ENCODE data around the gene ZNF827. TPM values are rescaled to one million over a fixed set of nuclear protein-coding genes. Genes with fewer than 3 reads are reported as not detected.
A peak's percentile ranks its signal among the peaks of the same experiment; 100 is the strongest.

The ZNF827 gene
- total RNA-seq, 1 donor = 16.3 TPM

DNA sequence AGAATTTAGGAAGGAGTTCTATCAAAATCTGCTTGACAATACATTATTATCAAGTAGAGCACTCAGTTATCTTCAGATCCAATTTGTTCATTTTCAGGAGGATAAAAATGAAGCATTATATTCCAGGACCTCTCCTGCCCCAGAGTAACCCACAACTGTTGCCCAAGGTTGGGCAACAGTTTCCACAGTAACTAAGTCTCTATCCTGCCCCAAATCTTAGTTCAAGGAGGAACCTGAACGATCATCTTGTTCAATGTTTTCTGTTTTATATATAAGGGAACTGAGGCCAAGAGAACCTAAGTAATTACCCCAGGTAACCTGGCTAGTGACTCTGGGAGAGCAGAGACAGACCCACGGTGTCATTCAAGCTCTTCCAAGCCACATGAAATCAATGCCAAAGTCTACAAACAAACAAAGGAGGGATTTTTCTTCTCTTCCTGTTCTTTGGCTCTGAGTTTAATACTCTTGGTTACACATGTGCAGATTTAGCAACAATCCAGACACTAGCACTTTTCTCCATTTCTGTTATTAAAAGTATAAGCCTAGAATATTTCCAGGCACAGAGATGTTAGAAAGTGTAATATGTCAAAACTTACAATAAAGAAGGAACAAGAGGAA is 153.1 kb downstream of the ZNF827 start:
- Histone ChIP-seq H3K79me2 (ENCODE audit: insufficient read depth, low read length) (no peaks in the 10 kb centered on the region), H3K9me3 (ENCODE audit: low read depth, low read length) (no peaks in the 10 kb centered on the region), H3K36me3 (ENCODE audit: insufficient read depth, low read length) (no peaks in the 10 kb centered on the region), H3K27me3 (ENCODE audit: insufficient read depth, low read length) (no peaks in the 10 kb centered on the region), H3K4me2 (ENCODE audit: insufficient read depth, low read length) (no peak overlapping the region), H2AFZ (ENCODE audit: low read length) (no peak overlapping the region), H4K20me1 (ENCODE audit: insufficient read depth, low read length) (no peaks in the 10 kb centered on the region), H3K4me3 (ENCODE audit: insufficient read depth, low read length) (no peak overlapping the region), H3K27ac (ENCODE audit: low read depth, low read length) (no peak overlapping the region), H3K4me1 (ENCODE audit: insufficient read depth, low read length) (peaks cover 13% of the 10 kb centered on the region)
- TF ChIP-seq, protein P1, sequence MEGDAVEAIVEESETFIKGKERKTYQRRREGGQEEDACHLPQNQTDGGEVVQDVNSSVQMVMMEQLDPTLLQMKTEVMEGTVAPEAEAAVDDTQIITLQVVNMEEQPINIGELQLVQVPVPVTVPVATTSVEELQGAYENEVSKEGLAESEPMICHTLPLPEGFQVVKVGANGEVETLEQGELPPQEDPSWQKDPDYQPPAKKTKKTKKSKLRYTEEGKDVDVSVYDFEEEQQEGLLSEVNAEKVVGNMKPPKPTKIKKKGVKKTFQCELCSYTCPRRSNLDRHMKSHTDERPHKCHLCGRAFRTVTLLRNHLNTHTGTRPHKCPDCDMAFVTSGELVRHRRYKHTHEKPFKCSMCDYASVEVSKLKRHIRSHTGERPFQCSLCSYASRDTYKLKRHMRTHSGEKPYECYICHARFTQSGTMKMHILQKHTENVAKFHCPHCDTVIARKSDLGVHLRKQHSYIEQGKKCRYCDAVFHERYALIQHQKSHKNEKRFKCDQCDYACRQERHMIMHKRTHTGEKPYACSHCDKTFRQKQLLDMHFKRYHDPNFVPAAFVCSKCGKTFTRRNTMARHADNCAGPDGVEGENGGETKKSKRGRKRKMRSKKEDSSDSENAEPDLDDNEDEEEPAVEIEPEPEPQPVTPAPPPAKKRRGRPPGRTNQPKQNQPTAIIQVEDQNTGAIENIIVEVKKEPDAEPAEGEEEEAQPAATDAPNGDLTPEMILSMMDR (IDR thresholded peaks at IDR 0.05; ENCODE audit: extremely low read depth, low read depth, low read length) = no peak
- DNase-seq (ENCODE audit: insufficient read length, low spot score, missing footprints) = no peak

DNA sequence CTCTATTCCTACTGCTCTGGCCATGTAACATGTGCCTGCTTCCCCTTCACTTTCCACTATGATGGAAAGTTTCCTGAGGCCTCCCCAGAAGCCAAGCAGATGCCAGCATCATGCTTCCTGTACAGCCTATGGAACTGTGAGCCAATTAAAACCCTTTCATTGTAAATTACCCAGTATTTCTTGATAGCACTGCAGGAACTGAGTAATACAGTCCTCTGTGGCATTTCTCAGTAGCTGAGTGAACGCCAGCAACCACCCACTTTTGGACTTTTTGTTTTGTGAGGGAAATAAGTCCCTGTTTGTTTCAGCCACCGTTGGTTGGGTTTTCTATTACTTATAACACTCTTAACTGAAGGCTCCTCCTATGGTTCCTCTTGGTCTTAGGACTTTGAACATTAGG is 154.6 kb downstream of the ZNF827 start:
- Histone ChIP-seq H3K9me3 (ENCODE audit: low read depth, low read length) (no peaks in the 10 kb centered on the region), H3K4me3 (ENCODE audit: insufficient read depth, low read length) (no peak overlapping the region), H3K36me3 (ENCODE audit: insufficient read depth, low read length) (peaks cover 2% of the 10 kb centered on the region), H4K20me1 (ENCODE audit: insufficient read depth, low read length) (no peaks in the 10 kb centered on the region), H3K4me2 (ENCODE audit: insufficient read depth, low read length) (no peak overlapping the region), H3K79me2 (ENCODE audit: insufficient read depth, low read length) (no peaks in the 10 kb centered on the region), H3K27ac (ENCODE audit: low read depth, low read length) (no peak overlapping the region), H3K27me3 (ENCODE audit: insufficient read depth, low read length) (no peaks in the 10 kb centered on the region), H3K4me1 (ENCODE audit: insufficient read depth, low read length) (peaks cover 15% of the 10 kb centered on the region), H2AFZ (ENCODE audit: low read length) (no peak overlapping the region)
- TF ChIP-seq, protein P1 (IDR thresholded peaks at IDR 0.05; ENCODE audit: extremely low read depth, low read depth, low read length) = no peak
- DNase-seq (ENCODE audit: insufficient read length, low spot score, missing footprints) = no peak

DNA sequence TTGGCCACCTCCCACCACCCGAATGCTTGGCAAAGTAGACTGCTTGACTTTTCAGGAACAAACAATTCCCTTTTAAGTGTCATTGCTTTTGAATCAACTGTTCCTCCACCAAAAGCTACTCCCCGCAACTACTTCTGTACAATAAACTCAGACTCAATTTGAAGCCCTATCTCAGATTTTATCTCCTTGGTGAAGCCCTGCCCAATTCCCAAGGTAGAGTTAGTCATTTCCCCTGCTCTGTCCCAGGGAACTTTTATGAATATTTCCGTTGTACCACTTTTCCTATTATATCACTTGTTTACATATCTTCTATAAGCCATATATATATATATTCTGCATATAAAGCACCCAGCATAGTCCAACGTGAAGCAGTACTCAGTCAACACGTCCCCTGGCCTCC is 155.9 kb downstream of the ZNF827 start:
- H3K4me3 ChIP-seq (ENCODE audit: insufficient read depth, low read length) = no peak overlapping the region
- no peaks in the 10 kb centered on the region for H3K9me3 ChIP-seq (ENCODE audit: low read depth, low read length)
- peaks cover 8% of the 10 kb centered on the region for H3K36me3 ChIP-seq (ENCODE audit: insufficient read depth, low read length)
- no peak for DNase-seq (ENCODE audit: insufficient read length, low spot score, missing footprints)
- no peaks in the 10 kb centered on the region for H4K20me1 ChIP-seq (ENCODE audit: insufficient read depth, low read length)
- no peaks in the 10 kb centered on the region for H3K27me3 ChIP-seq (ENCODE audit: insufficient read depth, low read length)
- H3K27ac ChIP-seq (ENCODE audit: low read depth, low read length) = no peak overlapping the region
- H3K4me1 ChIP-seq (ENCODE audit: insufficient read depth, low read length) = peaks cover 15% of the 10 kb centered on the region
- TF ChIP-seq, protein P1 (IDR thresholded peaks at IDR 0.05; ENCODE audit: extremely low read depth, low read depth, low read length) = no peak
- H2AFZ ChIP-seq (ENCODE audit: low read length) = no peak overlapping the region
- H3K79me2 ChIP-seq (ENCODE audit: insufficient read depth, low read length) = no peaks in the 10 kb centered on the region
- peak overlapping the region; percentile 25 for H3K4me2 ChIP-seq (ENCODE audit: insufficient read depth, low read length)

DNA sequence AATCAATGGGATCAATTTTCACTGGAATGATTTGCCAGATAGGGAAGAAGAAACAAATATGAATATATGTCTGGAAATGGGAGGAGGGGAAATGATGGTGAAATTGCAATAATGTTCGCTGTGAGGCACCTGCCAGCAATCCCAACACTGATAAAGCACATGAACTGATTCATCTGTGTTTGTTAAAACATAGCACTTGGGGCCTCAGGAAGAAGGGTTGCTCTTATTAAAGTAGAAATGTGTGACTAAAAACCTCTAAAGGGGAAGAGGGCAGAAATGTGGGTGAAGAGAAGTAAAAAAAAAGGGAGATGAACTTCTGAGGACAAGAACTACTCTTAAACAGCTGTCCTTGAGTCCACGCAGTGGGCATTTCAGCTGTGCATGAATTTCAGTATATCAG is 157.3 kb downstream of the ZNF827 start:
- Histone ChIP-seq H3K4me1 (ENCODE audit: insufficient read depth, low read length) (peaks cover 15% of the 10 kb centered on the region), H3K27me3 (ENCODE audit: insufficient read depth, low read length) (no peaks in the 10 kb centered on the region), H4K20me1 (ENCODE audit: insufficient read depth, low read length) (no peaks in the 10 kb centered on the region), H3K36me3 (ENCODE audit: insufficient read depth, low read length) (peaks cover 8% of the 10 kb centered on the region), H2AFZ (ENCODE audit: low read length) (no peak overlapping the region), H3K9me3 (ENCODE audit: low read depth, low read length) (no peaks in the 10 kb centered on the region), H3K79me2 (ENCODE audit: insufficient read depth, low read length) (no peaks in the 10 kb centered on the region), H3K27ac (ENCODE audit: low read depth, low read length) (no peak overlapping the region), H3K4me3 (ENCODE audit: insufficient read depth, low read length) (no peak overlapping the region), H3K4me2 (ENCODE audit: insufficient read depth, low read length) (no peak overlapping the region)
- DNase-seq (ENCODE audit: insufficient read length, low spot score, missing footprints) = no peak
- TF ChIP-seq, protein P1 (IDR thresholded peaks at IDR 0.05; ENCODE audit: extremely low read depth, low read depth, low read length) = no peak

Data from osteoblast (primary cell).